Fibroblast of lung (primary cell): Measurements from ENCODE around the gene CDH15. TPM values are rescaled to one million over a fixed set of nuclear protein-coding genes. Genes with fewer than 3 reads are reported as not detected.

Experiments used
- DNase-seq, 2 donors: peaks; one replicate each; pipeline versions ENCODE4 v3.0.0 to v3.0.0-alpha.2; 2010; ENCODE audit warnings: low read depth in 2 of 2
- H2AFZ ChIP-seq: 2 replicates; pipeline ENCODE4 v1.5.1; 2012; ENCODE audit warnings: low read length, control low read depth, inconsistent platforms
- H3K27ac ChIP-seq: 2 replicates; pipeline ENCODE4 v1.5.1; 2011; ENCODE audit warnings: low read length, control low read depth; ENCODE audit not compliant: insufficient read depth
- H3K27me3 ChIP-seq: 2 replicates; pipeline ENCODE4 v1.5.1; 2011; ENCODE audit warnings: mild to moderate bottlenecking, low read length; ENCODE audit not compliant: control insufficient read depth, insufficient read depth
- H3K36me3 ChIP-seq: 2 replicates; pipeline ENCODE4 v1.5.1; 2011; ENCODE audit warnings: low read length; ENCODE audit not compliant: control insufficient read depth, insufficient read depth
- H3K4me1 ChIP-seq: 2 replicates; pipeline ENCODE4 v1.5.1; 2011; ENCODE audit warnings: low read length; ENCODE audit not compliant: control insufficient read depth, insufficient read depth; ENCODE audit errors: extremely low read depth
- H3K4me2 ChIP-seq: 2 replicates; pipeline ENCODE4 v1.5.1; 2011; ENCODE audit warnings: low read length, control low read depth; ENCODE audit not compliant: insufficient read depth; ENCODE audit errors: extremely low read depth
- H3K4me3 ChIP-seq, 4 experiments: fragments of 200-600 bp in 1 of 4; sonication (generic) in 1 of 4; replicated peaks in 1 of 4; 2 replicates each; pipeline ENCODE4 v1.5.1; 2011 to 2016; ENCODE audit warnings: low read length in 4 of 4, low read depth in 3 of 4, mild to moderate bottlenecking in 3 of 4, control low read depth in 2 of 4, inconsistent platforms in 1 of 4, mixed read lengths in 1 of 4; ENCODE audit not compliant: insufficient read depth in 1 of 4; ENCODE audit errors: control extremely low read depth in 1 of 4
- H3K79me2 ChIP-seq: 2 replicates; pipeline ENCODE4 v1.5.1; 2012; ENCODE audit warnings: mild to moderate bottlenecking, low read length, inconsistent platforms; ENCODE audit not compliant: control insufficient read depth, insufficient read depth
- H3K9ac ChIP-seq: 2 replicates; pipeline ENCODE4 v1.5.1; 2011; ENCODE audit warnings: mild to moderate bottlenecking, low read length, control low read depth; ENCODE audit not compliant: insufficient read depth
- H3K9me3 ChIP-seq: 2 replicates; pipeline ENCODE4 v1.5.1; 2012; ENCODE audit warnings: low read depth, low read length; ENCODE audit not compliant: control insufficient read depth, insufficient read depth
- H4K20me1 ChIP-seq: 2 replicates; pipeline ENCODE4 v1.5.1; 2011; ENCODE audit warnings: low read length; ENCODE audit not compliant: control insufficient read depth, insufficient read depth; ENCODE audit errors: extremely low read depth
- EZH2 ChIP-seq: IDR thresholded peaks from 2 replicates; pipeline ENCODE4 v1.5.1; 2012; ENCODE audit warnings: low read length, control low read depth, mild to moderate bottlenecking; ENCODE audit errors: missing control alignments
- polyA plus RNA-seq, 2 donors: library from polyadenylated mRNA; depleted of rRNA in 1 of 2; stranded (reverse) in 1 of 2; unstranded in 1 of 2; fragments of >200 nt; gene quantifications; 2 replicates each; pipeline ENCODE4 v1.2.1, GENCODE V29; 2011 to 2012; ENCODE audit warnings: missing spikeins in 1 of 2
- total RNA-seq: library from RNA; depleted of rRNA; stranded (reverse); fragments of >200 nt; gene quantifications from 2 replicates; pipeline ENCODE4 v1.2.1, GENCODE V29; 2014
- TF ChIP-seq, protein P1 (sequence below), 2 donors: IDR thresholded peaks in 1 of 2; conservative IDR thresholded peaks in 1 of 2; 1 replicate in 1 of 2; 2 replicates in 1 of 2; pipeline ENCODE4 v1.5.1; 2011 to 2012; ENCODE audit warnings: low read length in 2 of 2, control low read depth in 1 of 2, inconsistent platforms in 1 of 2, low read depth in 1 of 2, mild to moderate bottlenecking in 1 of 2

Gene CDH15
- total and polyA plus RNA-seq, 2 donors (not counting 1 experiment from before 2014, with no cell fraction given), result 0.10 to 0.99 TPM

DNA sequence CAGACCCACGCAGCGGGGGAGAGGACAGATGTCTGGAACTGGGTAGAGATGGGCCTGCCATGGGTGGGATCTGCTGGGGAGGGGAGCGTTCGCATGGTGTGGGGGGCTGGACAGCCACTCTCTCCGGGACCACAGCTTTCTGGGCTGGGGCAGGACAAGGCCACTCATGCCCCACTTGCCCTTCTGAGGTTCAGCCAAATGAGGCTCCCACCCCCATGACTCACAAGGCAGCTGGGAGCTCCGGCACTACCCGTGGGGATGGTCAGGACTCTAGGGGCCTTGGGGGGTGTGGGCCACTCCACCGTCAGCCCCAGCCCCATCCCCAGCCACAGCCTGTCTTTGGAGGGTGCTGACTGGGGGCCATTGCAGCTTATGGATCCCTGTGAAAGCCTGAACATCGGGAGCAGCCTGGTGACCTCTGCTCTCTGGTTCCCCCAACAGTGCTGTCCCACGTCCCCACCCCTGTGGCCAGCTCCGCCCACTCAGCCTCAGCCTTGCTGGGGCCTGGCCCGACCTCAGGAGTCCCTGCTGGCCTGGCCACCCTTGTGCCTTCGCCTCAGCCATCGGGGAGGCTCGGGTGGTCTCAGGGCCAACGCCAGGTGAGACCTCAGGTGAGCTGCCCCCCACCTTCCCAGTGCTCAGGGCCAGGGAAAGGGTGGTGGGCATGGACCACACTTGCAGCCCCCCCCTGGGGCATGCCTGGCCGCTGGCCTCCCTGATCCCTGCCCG lies 4.7 kb upstream of the CDH15 start:
- no peak for DNase-seq
- no peaks in the 10 kb centered on the region for H3K9me3 ChIP-seq
- H3K27me3 ChIP-seq, result no peaks in the 10 kb centered on the region
- TF ChIP-seq EZH2, result no peak
- TF ChIP-seq, protein P1, sequence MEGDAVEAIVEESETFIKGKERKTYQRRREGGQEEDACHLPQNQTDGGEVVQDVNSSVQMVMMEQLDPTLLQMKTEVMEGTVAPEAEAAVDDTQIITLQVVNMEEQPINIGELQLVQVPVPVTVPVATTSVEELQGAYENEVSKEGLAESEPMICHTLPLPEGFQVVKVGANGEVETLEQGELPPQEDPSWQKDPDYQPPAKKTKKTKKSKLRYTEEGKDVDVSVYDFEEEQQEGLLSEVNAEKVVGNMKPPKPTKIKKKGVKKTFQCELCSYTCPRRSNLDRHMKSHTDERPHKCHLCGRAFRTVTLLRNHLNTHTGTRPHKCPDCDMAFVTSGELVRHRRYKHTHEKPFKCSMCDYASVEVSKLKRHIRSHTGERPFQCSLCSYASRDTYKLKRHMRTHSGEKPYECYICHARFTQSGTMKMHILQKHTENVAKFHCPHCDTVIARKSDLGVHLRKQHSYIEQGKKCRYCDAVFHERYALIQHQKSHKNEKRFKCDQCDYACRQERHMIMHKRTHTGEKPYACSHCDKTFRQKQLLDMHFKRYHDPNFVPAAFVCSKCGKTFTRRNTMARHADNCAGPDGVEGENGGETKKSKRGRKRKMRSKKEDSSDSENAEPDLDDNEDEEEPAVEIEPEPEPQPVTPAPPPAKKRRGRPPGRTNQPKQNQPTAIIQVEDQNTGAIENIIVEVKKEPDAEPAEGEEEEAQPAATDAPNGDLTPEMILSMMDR (conservative IDR thresholded peaks at IDR 0.05 in 1 of 2, IDR thresholded peaks at IDR 0.05 in 1 of 2; ENCODE audit: low read depth in 1 of 2, low read length in 2 of 2), result no peak
- no peak overlapping the region for H3K4me3 ChIP-seq
- H3K27ac ChIP-seq, result no peak overlapping the region
- no peaks in the 10 kb centered on the region for H4K20me1 ChIP-seq
- peak overlapping the region; percentile 32 for H3K4me2 ChIP-seq
- H3K36me3 ChIP-seq, result no peaks in the 10 kb centered on the region
- peak overlapping the region; percentile 37 for H3K9ac ChIP-seq
- peaks cover 7% of the 10 kb centered on the region for H3K4me1 ChIP-seq
- H3K79me2 ChIP-seq, result no peaks in the 10 kb centered on the region
- peak overlapping the region; percentile 44 for H2AFZ ChIP-seq

DNA sequence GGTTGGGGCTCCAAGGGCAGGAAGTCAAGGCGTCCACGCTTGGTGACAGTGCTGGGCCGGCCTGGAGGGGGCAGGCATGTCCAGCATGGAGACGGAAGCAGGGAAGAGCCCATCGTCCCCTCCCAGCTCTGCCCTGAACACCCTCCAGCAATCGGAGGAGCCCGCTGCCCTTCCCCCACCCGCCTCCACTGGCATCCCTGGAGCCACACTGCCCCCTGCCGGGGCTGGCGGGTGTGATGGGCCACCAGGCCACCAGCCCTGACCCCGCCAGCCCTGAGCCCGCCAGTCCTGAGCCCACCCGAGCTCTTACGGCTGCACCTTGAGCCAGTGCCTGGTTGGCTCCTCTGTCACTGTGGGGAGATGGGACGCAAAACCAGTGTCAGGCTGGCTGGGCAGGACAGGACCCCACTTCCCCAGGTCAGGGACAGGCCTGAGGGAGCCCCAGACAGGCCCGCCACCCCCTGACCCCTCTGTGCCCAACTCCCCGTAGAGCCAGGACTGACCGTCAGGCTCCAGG lies 4.1 kb upstream of the CDH15 start:
- H3K9ac ChIP-seq, result peak overlapping the region; percentile 37

More for the DNA sequence above, 4.1 kb upstream of the CDH15 start:
- no peaks in the 10 kb centered on the region for H4K20me1 ChIP-seq
- H3K79me2 ChIP-seq, result no peaks in the 10 kb centered on the region
- TF ChIP-seq EZH2, result no peak
- TF ChIP-seq, protein P1 (conservative IDR thresholded peaks at IDR 0.05 in 1 of 2, IDR thresholded peaks at IDR 0.05 in 1 of 2; ENCODE audit: low read depth in 1 of 2, low read length in 2 of 2), result peak; percentile 74 to 84
- no peak overlapping the region for H3K27ac ChIP-seq
- H2AFZ ChIP-seq, result peak overlapping the region; percentile 44
- peak; percentile 55 to 78 for DNase-seq
- H3K9me3 ChIP-seq, result no peaks in the 10 kb centered on the region
- H3K27me3 ChIP-seq, result no peaks in the 10 kb centered on the region
- peak overlapping the region; percentile 32 for H3K4me2 ChIP-seq
- H3K4me1 ChIP-seq, result peaks cover 7% of the 10 kb centered on the region
- H3K4me3 ChIP-seq, result no peak overlapping the region
- H3K36me3 ChIP-seq, result no peaks in the 10 kb centered on the region
